Measurements from ENCODE around the gene SYT7. TPM values are rescaled to one million over a fixed set of nuclear protein-coding genes. Genes with fewer than 3 reads are reported as not detected.

The SYT7 gene
- total RNA-seq, 4 donors from 2014 or later = 1.5 to 7.5 (median 5.1) TPM

GRCh38 chr11:61535998-61536675 is 44.7 kb downstream of the SYT7 start:
- H3K4me3 ChIP-seq (ENCODE audit: low read depth, poor library complexity, severe bottlenecking) = no peak overlapping the region
- intact Hi-C loops (cut with DNase I; ENCODE audit: low total_unique reads) = no loop called here
- DNase-seq (ENCODE audit: low spot score in 2 of 2) = no peak
- 75 to 79% methylated on average over 17 of the region's 17 CpGs for WGBS, 2 donors
- TF ChIP-seq POLR2A (IDR thresholded peaks at IDR 0.05) (no peak), CTCF (IDR thresholded peaks at IDR 0.05) (no peak)

- no peak for DNase-seq (ENCODE audit: low spot score in 2 of 2)
- no peak for TF ChIP-seq CTCF (IDR thresholded peaks at IDR 0.05)
- TF ChIP-seq POLR2A (IDR thresholded peaks at IDR 0.05) = no peak
- intact Hi-C loops (cut with DNase I; ENCODE audit: low total_unique reads) = no loop called here
- 66 to 72% methylated on average over 28 to 32 of the region's 32 CpGs for WGBS, 2 donors
- no peak overlapping the region for H3K4me3 ChIP-seq (ENCODE audit: low read depth, poor library complexity, severe bottlenecking)
These were observed 45.7 kb downstream of the SYT7 start for GRCh38 chr11:61534933-61535839.

- WGBS, 2 donors = 79 to 82% methylated on average over 36 of the region's 36 CpGs
- no peak for TF ChIP-seq POLR2A (IDR thresholded peaks at IDR 0.05)
- intact Hi-C loops (cut with DNase I; ENCODE audit: low total_unique reads) = no loop called here
- no peak overlapping the region for H3K4me3 ChIP-seq (ENCODE audit: low read depth, poor library complexity, severe bottlenecking)
- no peak for DNase-seq (ENCODE audit: low spot score in 2 of 2)
These were observed 46.6 kb downstream of the SYT7 start for GRCh38 chr11:61534025-61534932.

- DNase-seq (ENCODE audit: low spot score in 2 of 2) = no peak
- no peak overlapping the region for H3K4me3 ChIP-seq (ENCODE audit: low read depth, poor library complexity, severe bottlenecking)
- intact Hi-C loops (cut with DNase I; ENCODE audit: low total_unique reads) = no loop called here
- TF ChIP-seq CTCF (IDR thresholded peaks at IDR 0.05) (no peak), POLR2A (IDR thresholded peaks at IDR 0.05) (no peak)
- WGBS, 2 donors = 73 to 76% methylated on average over 8 of the region's 8 CpGs
These were observed 47.5 kb downstream of the SYT7 start for GRCh38 chr11:61533401-61533800.

GRCh38 chr11:61533039-61533375 is 47.9 kb downstream of the SYT7 start:
- TF ChIP-seq POLR2A (IDR thresholded peaks at IDR 0.05) = no peak
- TF ChIP-seq CTCF (IDR thresholded peaks at IDR 0.05) = no peak
- no peak overlapping the region for H3K4me3 ChIP-seq (ENCODE audit: low read depth, poor library complexity, severe bottlenecking)
- DNase-seq (ENCODE audit: low spot score in 2 of 2) = no peak
- 87 to 91% methylated on average over 13 to 16 of the region's 16 CpGs for WGBS, 2 donors
- intact Hi-C loops (cut with DNase I; ENCODE audit: low total_unique reads) = no loop called here

Measured in lower leg skin (tissue), 4 donors.